GM12878 (cell line): ENCODE data around the gene ASB2.

Experiments
- HDAC2 ChIP-seq: fragments of 200-600 bp; sonication (generic); IDR thresholded peaks from 2 replicates; pipeline ENCODE4 v1.6.1; 2017
- SMC3 ChIP-seq: IDR thresholded peaks from 2 replicates; pipeline ENCODE4 v1.6.1; 2011; ENCODE audit warnings: low read length, improper control_type of control experiment, borderline replicate concordance
- SUZ12 ChIP-seq: fragments of 200-600 bp; sonication (generic); IDR thresholded peaks from one replicate; pipeline ENCODE4 v1.6.1; 2018; ENCODE audit warnings: antibody characterized with exemption, mild to moderate bottlenecking; ENCODE audit not compliant: unreplicated experiment
- TF ChIP-seq, protein P1 (sequence below): IDR thresholded peaks from 2 replicates; pipeline ENCODE4 v1.6.1; 2011; ENCODE audit warnings: low read depth, mild to moderate bottlenecking, low read length, moderate library complexity, borderline replicate concordance; ENCODE audit errors: extremely low read depth
- TF ChIP-seq, protein P2 (sequence below), 3 experiments: IDR thresholded peaks in 2 of 3; conservative IDR thresholded peaks in 1 of 3; 2 replicates each; pipeline ENCODE4 v1.5.1; 2011; ENCODE audit warnings: low read depth in 3 of 3, low read length in 3 of 3, mild to moderate bottlenecking in 3 of 3, control low read depth in 2 of 3, moderate library complexity in 2 of 3, inconsistent platforms in 1 of 3, mixed read lengths in 1 of 3; ENCODE audit not compliant: control insufficient read depth in 2 of 3, insufficient read depth in 1 of 3; ENCODE audit errors: extremely low read depth in 1 of 3

DNA sequence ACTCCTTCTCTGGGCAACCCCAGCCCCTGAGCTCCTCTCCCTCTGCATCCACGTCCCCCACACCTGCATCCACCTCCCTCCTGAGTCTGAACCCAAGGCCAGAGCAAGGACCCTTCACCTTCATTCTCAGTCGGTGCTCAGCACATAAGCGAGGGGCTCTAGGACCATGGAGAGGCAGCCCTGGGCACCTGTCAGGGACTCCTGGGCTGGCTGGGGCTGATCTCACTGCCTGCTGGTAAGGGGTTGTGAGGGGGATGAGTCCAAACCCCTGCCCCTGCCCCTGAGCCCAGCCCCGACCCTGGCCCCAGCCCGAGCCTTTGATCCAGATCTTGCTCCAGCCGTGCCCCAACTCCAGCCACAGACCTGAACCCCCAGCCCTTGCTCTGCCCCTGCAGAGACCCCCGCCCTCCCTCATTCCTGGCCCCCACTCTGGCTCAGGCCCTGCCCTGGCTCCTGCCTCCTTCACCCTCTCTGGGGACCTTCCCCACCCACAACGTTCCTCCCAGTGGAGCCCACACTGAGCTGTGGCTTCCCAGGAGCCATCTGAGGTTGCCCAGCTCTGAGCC, 19.8 kb upstream of the ASB2 start:
- TF ChIP-seq SMC3 = no peak
- TF ChIP-seq, protein P1, sequence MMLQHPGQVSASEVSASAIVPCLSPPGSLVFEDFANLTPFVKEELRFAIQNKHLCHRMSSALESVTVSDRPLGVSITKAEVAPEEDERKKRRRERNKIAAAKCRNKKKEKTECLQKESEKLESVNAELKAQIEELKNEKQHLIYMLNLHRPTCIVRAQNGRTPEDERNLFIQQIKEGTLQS = no peak
- TF ChIP-seq, protein P2, sequence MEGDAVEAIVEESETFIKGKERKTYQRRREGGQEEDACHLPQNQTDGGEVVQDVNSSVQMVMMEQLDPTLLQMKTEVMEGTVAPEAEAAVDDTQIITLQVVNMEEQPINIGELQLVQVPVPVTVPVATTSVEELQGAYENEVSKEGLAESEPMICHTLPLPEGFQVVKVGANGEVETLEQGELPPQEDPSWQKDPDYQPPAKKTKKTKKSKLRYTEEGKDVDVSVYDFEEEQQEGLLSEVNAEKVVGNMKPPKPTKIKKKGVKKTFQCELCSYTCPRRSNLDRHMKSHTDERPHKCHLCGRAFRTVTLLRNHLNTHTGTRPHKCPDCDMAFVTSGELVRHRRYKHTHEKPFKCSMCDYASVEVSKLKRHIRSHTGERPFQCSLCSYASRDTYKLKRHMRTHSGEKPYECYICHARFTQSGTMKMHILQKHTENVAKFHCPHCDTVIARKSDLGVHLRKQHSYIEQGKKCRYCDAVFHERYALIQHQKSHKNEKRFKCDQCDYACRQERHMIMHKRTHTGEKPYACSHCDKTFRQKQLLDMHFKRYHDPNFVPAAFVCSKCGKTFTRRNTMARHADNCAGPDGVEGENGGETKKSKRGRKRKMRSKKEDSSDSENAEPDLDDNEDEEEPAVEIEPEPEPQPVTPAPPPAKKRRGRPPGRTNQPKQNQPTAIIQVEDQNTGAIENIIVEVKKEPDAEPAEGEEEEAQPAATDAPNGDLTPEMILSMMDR (IDR thresholded peaks at IDR 0.05 in 2 of 3, conservative IDR thresholded peaks at IDR 0.05 in 1 of 3; ENCODE audit: control insufficient read depth in 2 of 3, extremely low read depth in 1 of 3, insufficient read depth in 1 of 3, low read depth in 3 of 3, low read length in 3 of 3) = no peak
- TF ChIP-seq SUZ12 = no peak
- no peak for TF ChIP-seq HDAC2
